GM12874 (cell line): Measurements from ENCODE around the gene MSH5.

ENCODE experiments used
- CTCF ChIP-seq: IDR thresholded peaks from 2 replicates; pipeline ENCODE4 v1.5.1; 2011; ENCODE audit warnings: low read depth, mild to moderate bottlenecking, control low read depth, low read length, moderate library complexity; ENCODE audit not compliant: insufficient read depth

Gene MSH5

GRCh38 chr6:31723245-31723979 lies 16.4 kb upstream of the MSH5 start, which contains the start of gene MPIG6B:
TSS of gene MPIG6B (plus strand) at chr6:31723373. CDS start at chr6:31723384, 11 bp downstream.
- TF ChIP-seq CTCF: no peak

DNA sequence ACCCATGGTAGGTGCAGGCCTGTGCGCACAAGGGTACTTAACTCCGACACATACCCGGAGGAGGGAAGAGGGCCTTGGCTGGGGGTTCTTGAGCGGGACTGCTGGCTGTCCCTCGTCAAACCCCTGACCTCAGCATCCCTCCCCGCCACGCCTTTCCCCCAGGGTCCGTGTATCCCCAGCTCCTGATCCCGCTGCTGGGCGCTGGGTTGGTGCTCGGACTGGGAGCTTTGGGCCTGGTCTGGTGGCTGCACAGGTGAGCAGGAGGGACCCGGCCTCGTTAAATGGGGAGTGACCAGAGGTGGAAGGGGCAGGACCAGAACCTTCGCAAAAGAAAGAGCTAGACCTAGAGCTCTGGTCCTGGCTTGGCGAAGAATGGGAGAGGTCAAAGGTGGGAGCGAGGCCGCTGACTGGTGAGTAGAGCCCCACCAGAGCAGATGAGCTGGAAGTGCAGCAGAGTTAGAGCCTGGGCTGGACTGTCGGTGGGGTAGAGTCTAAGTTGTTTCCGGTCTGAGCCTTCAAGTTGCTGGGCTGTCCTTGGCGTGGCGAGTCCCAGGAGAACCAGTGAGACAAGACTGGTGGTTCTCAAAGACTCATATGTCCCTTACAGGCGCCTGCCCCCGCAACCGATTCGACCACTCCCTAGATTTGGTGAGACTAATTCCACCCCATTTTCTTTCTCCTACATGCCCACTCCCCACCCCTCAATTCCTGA lies 15.7 kb upstream of the MSH5 start:
- no peak for TF ChIP-seq CTCF

- TF ChIP-seq CTCF: no peak
Measured at GRCh38 chr6:31725502-31726350, 14.1 kb upstream of the MSH5 start.

DNA sequence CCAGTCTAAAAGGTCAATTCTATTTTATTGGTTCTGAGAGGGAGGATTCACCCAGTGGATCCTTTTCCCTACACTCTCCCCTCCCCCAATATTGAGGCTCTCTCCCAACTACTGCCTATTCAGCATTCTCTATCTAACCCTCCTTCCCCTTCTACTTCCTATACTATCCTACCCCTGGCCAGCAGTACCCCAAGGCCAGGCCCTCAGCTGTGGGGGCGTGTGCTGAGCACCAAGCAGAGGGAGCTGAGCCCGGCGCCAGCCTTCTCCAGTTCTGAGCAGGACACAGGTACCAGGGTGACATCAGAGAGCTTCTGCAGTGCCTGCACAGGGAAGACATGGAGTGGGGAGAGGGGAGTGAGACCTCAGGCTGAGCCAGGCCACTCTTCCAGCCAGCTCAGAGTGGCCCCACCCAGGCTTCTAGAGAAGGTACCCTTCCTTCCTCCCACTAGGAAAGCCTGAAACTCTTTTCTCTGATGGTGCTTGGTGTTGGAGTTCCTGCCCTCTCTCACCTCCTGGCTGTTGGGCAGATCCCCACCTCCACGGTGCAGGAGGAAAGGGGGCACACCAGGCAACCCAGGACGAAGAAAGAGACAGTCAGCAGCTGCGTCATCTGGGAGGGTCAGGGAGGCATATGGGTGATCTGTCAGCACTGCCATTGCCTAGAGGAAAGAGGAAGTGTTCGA lies 12.6 kb upstream of the MSH5 start:
- no peak for TF ChIP-seq CTCF

- TF ChIP-seq CTCF: no peak
Measured at GRCh38 chr6:31727717-31728671, 11.8 kb upstream of the MSH5 start.

DNA sequence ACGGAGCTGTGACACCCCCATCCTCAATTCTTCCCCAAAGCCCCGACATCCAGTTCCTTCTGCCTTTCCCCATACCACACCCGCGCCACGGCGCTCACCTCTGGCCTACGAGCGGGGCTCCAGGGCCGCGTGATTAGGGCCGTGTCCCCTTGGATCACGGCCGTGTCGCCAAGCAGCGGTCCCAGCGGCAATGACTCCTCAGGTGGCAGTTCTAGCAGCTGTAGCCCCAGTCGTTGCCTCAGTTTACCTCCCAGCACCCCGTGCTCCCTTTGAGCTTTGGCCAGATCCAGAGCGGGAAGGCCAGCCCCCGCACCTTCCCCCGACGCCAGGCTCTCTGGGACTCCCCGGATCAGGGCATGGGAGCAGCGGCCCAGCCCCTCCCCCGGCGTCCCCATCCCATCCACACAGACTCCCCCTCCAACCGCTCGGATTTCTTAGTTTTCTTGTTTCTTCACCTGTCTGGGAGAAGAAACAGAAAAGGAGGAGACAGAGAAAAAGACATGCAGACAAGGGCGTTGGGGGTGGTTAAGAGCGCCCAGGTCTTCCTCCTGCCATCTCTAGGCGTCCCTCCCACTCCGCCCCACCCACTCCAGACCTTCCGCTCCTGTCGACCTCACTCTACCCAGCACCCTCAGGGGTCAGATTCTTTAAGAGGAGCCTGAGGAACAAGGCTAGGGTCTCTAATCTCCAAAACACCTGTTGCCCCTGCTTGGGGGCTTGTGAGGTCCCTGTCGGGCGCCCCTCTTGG lies 10.9 kb upstream of the MSH5 start, which contains the start of gene DDAH2:
Gene DDAH2 (minus strand): TSS at position 533 of the 748 bp plus-strand sequence. CDS start 138 bp downstream, at position 395.
- peak; percentile 84; the same call in 1 of the 2 replicates for TF ChIP-seq CTCF
